GM10248 (cell line): ENCODE measurements around the gene PAQR7.

Experiments
- CTCF ChIA-PET: fragments of 300-600 bp; sonication (Branson Sonifier 250); formaldehyde crosslinking; extraction: SDS; loops from one replicate; lab custom pipeline; 2021; ENCODE audit warnings: antibody characterized with exemption; lab: Yijun Ruan, JAX
- POLR2A ChIA-PET: fragments of 350-650 bp; sonication (Branson Sonifier 250); formaldehyde crosslinking; extraction: SDS; loops from one replicate; lab custom pipeline; 2020; ENCODE audit warnings: antibody characterized with exemption; lab: Yijun Ruan, JAX
- DNase-seq: peaks from one replicate; pipeline ENCODE4 v3.0.0; 2012; ENCODE audit errors: extremely low spot score
- CTCF ChIP-seq: IDR thresholded peaks from 2 replicates; pipeline ENCODE4 v1.5.1; 2012; ENCODE audit warnings: mild to moderate bottlenecking, low read depth; ENCODE audit errors: extremely low read depth, missing control alignments, control extremely low read depth

The PAQR7 gene

GRCh38 chr1:25875154-25875855 is at the start of gene PAQR7:
PAQR7 (minus strand) TSS chr1:25875708; CDS start chr1:25863839, 11,869 bp downstream.
- ChIA-PET CTCF (interaction anchor here (1.1 to 4.7 kb wide), 6 partner anchors 15 to 122 kb away, joined by 3 to 34 read pairs (median 5); partner anchors contain the start of gene PAFAH2), POLR2A (interaction anchor here (0.6 to 1.4 kb wide), 3 partner anchors 11 to 975 kb away, joined by 3 read pairs; no protein-coding TSS in a partner anchor)
- TF ChIP-seq CTCF: peak; percentile 41
- DNase-seq: peak; percentile 83

- POLR2A ChIA-PET: no interaction called here
- CTCF ChIA-PET: interaction anchor here (1.5 kb wide), 1 partner anchor 15 kb away, joined by 3 read pairs; no protein-coding TSS in a partner anchor
- no peak for DNase-seq
These were observed 48.9 kb upstream of the PAQR7 start for GRCh38 chr1:25924454-25924853.

GRCh38 chr1:25922971-25923552 is 47.6 kb upstream of the PAQR7 start:
- CTCF ChIA-PET: interaction anchor here (0.8 to 1.7 kb wide), 4 partner anchors 9 to 28 kb away, joined by 3 to 4 read pairs (median 3); no protein-coding TSS in a partner anchor
- peak; percentile 35 for DNase-seq
- POLR2A ChIA-PET: no interaction called here
- no peak for TF ChIP-seq CTCF

More at GRCh38 chr1:25924454-25924853, 48.9 kb upstream of the PAQR7 start:
- no peak for TF ChIP-seq CTCF

GRCh38 chr1:25922056-25922970 is 46.8 kb upstream of the PAQR7 start:
- peak; percentile 34 for DNase-seq
- ChIA-PET CTCF (interaction anchor here (0.8 to 1.7 kb wide), 8 partner anchors 8 to 75 kb away, joined by 3 to 6 read pairs (median 3); partner anchors contain the start of gene PAFAH2), POLR2A (no interaction called here)
- no peak for TF ChIP-seq CTCF

GRCh38 chr1:25918615-25919014 is 43.1 kb upstream of the PAQR7 start:
- CTCF ChIA-PET: interaction anchor here (1.6 kb wide), 1 partner anchor 12 kb away, joined by 8 read pairs; no protein-coding TSS in a partner anchor
- POLR2A ChIA-PET: no interaction called here
- no peak for TF ChIP-seq CTCF
- no peak for DNase-seq
